ENCODE data around the gene ABTB2.

GRCh38 chr11:34379539-34379938 is 21.7 kb upstream of the ABTB2 start:
- TF ChIP-seq POLR2A (IDR thresholded peaks at IDR 0.05): no peak
- TF ChIP-seq, protein P1, sequence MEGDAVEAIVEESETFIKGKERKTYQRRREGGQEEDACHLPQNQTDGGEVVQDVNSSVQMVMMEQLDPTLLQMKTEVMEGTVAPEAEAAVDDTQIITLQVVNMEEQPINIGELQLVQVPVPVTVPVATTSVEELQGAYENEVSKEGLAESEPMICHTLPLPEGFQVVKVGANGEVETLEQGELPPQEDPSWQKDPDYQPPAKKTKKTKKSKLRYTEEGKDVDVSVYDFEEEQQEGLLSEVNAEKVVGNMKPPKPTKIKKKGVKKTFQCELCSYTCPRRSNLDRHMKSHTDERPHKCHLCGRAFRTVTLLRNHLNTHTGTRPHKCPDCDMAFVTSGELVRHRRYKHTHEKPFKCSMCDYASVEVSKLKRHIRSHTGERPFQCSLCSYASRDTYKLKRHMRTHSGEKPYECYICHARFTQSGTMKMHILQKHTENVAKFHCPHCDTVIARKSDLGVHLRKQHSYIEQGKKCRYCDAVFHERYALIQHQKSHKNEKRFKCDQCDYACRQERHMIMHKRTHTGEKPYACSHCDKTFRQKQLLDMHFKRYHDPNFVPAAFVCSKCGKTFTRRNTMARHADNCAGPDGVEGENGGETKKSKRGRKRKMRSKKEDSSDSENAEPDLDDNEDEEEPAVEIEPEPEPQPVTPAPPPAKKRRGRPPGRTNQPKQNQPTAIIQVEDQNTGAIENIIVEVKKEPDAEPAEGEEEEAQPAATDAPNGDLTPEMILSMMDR (IDR thresholded peaks at IDR 0.05): no peak

Data from esophagus squamous epithelium (tissue), 4 donors.